ENCODE measurements around the gene TXNDC11.

Gene TXNDC11

GRCh38 chr16:11632455-11632939 is 110.2 kb downstream of the TXNDC11 start:
- DNase-seq (ENCODE audit: low spot score), result peak; percentile 76
- FAIRE-seq, result no peak

GRCh38 chr16:11631214-11631613 is 111.4 kb downstream of the TXNDC11 start:
- FAIRE-seq, result no peak
- no peak for DNase-seq (ENCODE audit: low spot score)

GRCh38 chr16:11630768-11631056 is 111.9 kb downstream of the TXNDC11 start:
- no peak for FAIRE-seq
- DNase-seq (ENCODE audit: low spot score), result no peak

GRCh38 chr16:11630046-11630767 is 112.5 kb downstream of the TXNDC11 start:
- peak; percentile 72 for DNase-seq (ENCODE audit: low spot score)

More at GRCh38 chr16:11630046-11630767, 112.5 kb downstream of the TXNDC11 start:
- peak; percentile 42 for FAIRE-seq

All from RCC 7860 (cell line).